IMR-90 (cell line): ENCODE measurements around the gene TSBP1. TPM values are rescaled to one million over a fixed set of nuclear protein-coding genes. Genes with fewer than 3 reads are reported as not detected.

Experiments used
- ATAC-seq: fragments of 200-7000 bp; cut with Tn5 transposase; 2 replicates; pipeline ENCODE4 v1.9.1; 2020; ENCODE audit warnings: low read depth, mild to moderate bottlenecking, moderate library complexity
- BruUV-seq: library from RNA; stranded (reverse); fragments of 400-500 nt; replicated peaks from 2 replicates; lab custom pipeline; 2021; lab: Mats Ljungman, UMichigan
- CTCF ChIA-PET: fragments of 300-600 bp; formaldehyde crosslinking; extraction: SDS; loops from one replicate; lab custom pipeline; 2021; ENCODE audit warnings: antibody characterized with exemption; lab: Yijun Ruan, JAX
- POLR2A ChIA-PET: fragments of 300-600 bp; sonication (Branson Sonifier 250); formaldehyde crosslinking; loops from one replicate; lab custom pipeline; 2022; ENCODE audit warnings: antibody characterized with exemption; ENCODE audit not compliant: unreplicated experiment; lab: Charles Lee
- DNase-seq: peaks from one replicate; pipeline ENCODE4 v3.0.0; 2013
- H2AFZ ChIP-seq: replicated peaks from 2 replicates; pipeline ENCODE3; 2013; ENCODE audit warnings: low read length, mild to moderate bottlenecking; ENCODE audit not compliant: poor library complexity
- H2AK5ac ChIP-seq: 2 replicates; pipeline ENCODE4 v1.6.1; 2013; ENCODE audit warnings: low read depth, low read length, inconsistent platforms
- H2AK9ac ChIP-seq: replicated peaks from 2 replicates; pipeline ENCODE3; 2013; ENCODE audit warnings: mild to moderate bottlenecking, low read depth, low read length, moderate library complexity; ENCODE audit not compliant: poor library complexity
- H2BK120ac ChIP-seq: 2 replicates; pipeline ENCODE4 v1.6.1; 2013; ENCODE audit warnings: low read depth, low read length, inconsistent platforms
- H2BK15ac ChIP-seq: 3 replicates; pipeline ENCODE4 v1.6.1; 2013; ENCODE audit warnings: low read depth, low read length, inconsistent platforms
- H2BK20ac ChIP-seq: 2 replicates; pipeline ENCODE4 v1.6.1; 2013; ENCODE audit warnings: low read depth, mild to moderate bottlenecking, inconsistent platforms, low read length, moderate library complexity
- H2BK5ac ChIP-seq: 2 replicates; pipeline ENCODE4 v1.6.1; 2013; ENCODE audit warnings: mild to moderate bottlenecking, low read depth, low read length, inconsistent platforms; ENCODE audit not compliant: poor library complexity, severe bottlenecking
- H3K14ac ChIP-seq: replicated peaks from 2 replicates; pipeline ENCODE4 v1.6.1; 2013; ENCODE audit warnings: low read depth, low read length, inconsistent platforms
- H3K18ac ChIP-seq: 2 replicates; pipeline ENCODE4 v1.6.1; 2013; ENCODE audit warnings: low read depth, low read length, control low read depth
- H3K23ac ChIP-seq: 2 replicates; pipeline ENCODE4 v1.6.1; 2013; ENCODE audit warnings: low read depth, low read length, inconsistent platforms
- H3K27ac ChIP-seq: 2 replicates; pipeline ENCODE4 v1.5.1; 2013; ENCODE audit warnings: mild to moderate bottlenecking, control low read depth, low read length; ENCODE audit not compliant: insufficient read depth
- H3K27me3 ChIP-seq: 2 replicates; pipeline ENCODE4 v1.6.1; 2013; ENCODE audit warnings: low read length; ENCODE audit not compliant: control insufficient read depth, insufficient read depth
- H3K36me3 ChIP-seq: 2 replicates; pipeline ENCODE4 v1.6.1; 2013; ENCODE audit warnings: low read length, mixed read lengths; ENCODE audit not compliant: control insufficient read depth, insufficient read depth
- H3K4ac ChIP-seq: 2 replicates; pipeline ENCODE4 v1.6.1; 2013; ENCODE audit warnings: low read depth, low read length, inconsistent platforms
- H3K4me1 ChIP-seq: 2 replicates; pipeline ENCODE4 v1.6.1; 2013; ENCODE audit warnings: low read length, mixed read lengths; ENCODE audit not compliant: control insufficient read depth, insufficient read depth
- H3K4me2 ChIP-seq: 2 replicates; pipeline ENCODE4 v1.6.1; 2013; ENCODE audit warnings: low read depth, mild to moderate bottlenecking, control low read depth, low read length, moderate library complexity
- H3K4me3 ChIP-seq: 2 replicates; pipeline ENCODE4 v1.5.1; 2013; ENCODE audit warnings: low read depth, mild to moderate bottlenecking, control low read depth, low read length, moderate library complexity; ENCODE audit not compliant: insufficient read depth
- H3K56ac ChIP-seq: 2 replicates; pipeline ENCODE4 v1.6.1; 2013; ENCODE audit warnings: low read length, inconsistent platforms; ENCODE audit not compliant: insufficient read depth; ENCODE audit errors: extremely low read depth
- H3K79me1 ChIP-seq, 2 experiments: 2 replicates each; pipeline ENCODE4 v1.6.1; 2013; ENCODE audit warnings: low read length in 2 of 2, inconsistent platforms in 1 of 2, low read depth in 1 of 2
- H3K9ac ChIP-seq: 2 replicates; pipeline ENCODE4 v1.6.1; 2013; ENCODE audit warnings: low read depth, low read length, control low read depth
- H3K9me1 ChIP-seq: 2 replicates; pipeline ENCODE4 v1.6.1; 2013; ENCODE audit warnings: low read length, inconsistent platforms; ENCODE audit not compliant: insufficient read depth
- H3K9me3 ChIP-seq: 2 replicates; pipeline ENCODE4 v1.6.1; 2013; ENCODE audit warnings: low read length; ENCODE audit not compliant: control insufficient read depth, insufficient read depth
- H4K20me1 ChIP-seq: 2 replicates; pipeline ENCODE4 v1.6.1; 2013; ENCODE audit warnings: low read length, inconsistent platforms; ENCODE audit not compliant: insufficient read depth
- H4K5ac ChIP-seq: 2 replicates; pipeline ENCODE4 v1.6.1; 2013; ENCODE audit warnings: mild to moderate bottlenecking, low read depth, low read length, control low read depth
- H4K8ac ChIP-seq, 2 experiments: 2 replicates each; pipeline ENCODE4 v1.6.1; 2013; ENCODE audit warnings: low read depth in 2 of 2, low read length in 2 of 2, control low read depth in 1 of 2, inconsistent platforms in 1 of 2
- H4K91ac ChIP-seq: 2 replicates; pipeline ENCODE4 v1.6.1; 2013; ENCODE audit warnings: low read depth, low read length, inconsistent platforms; ENCODE audit not compliant: insufficient read depth
- BHLHE40 ChIP-seq: fragments of 150-350 bp; IDR thresholded peaks from 2 replicates; pipeline ENCODE4 v1.6.1; 2016; ENCODE audit warnings: mild to moderate bottlenecking, low read depth, low read length
- CEBPB ChIP-seq: IDR thresholded peaks from 2 replicates; pipeline ENCODE4 v1.6.1; 2012; ENCODE audit warnings: low read depth, low read length, improper control_type of control experiment
- CHD1 ChIP-seq: IDR thresholded peaks from 2 replicates; pipeline ENCODE4 v1.6.1; 2012; ENCODE audit warnings: low read depth, low read length, improper control_type of control experiment
- CTCF ChIP-seq: conservative IDR thresholded peaks from 2 replicates; pipeline ENCODE4 v1.5.1; 2012; ENCODE audit warnings: mild to moderate bottlenecking, low read depth, low read length, improper control_type of control experiment
- ELK1 ChIP-seq: fragments of 150-350 bp; IDR thresholded peaks from 2 replicates; pipeline ENCODE4 v1.6.1; 2016; ENCODE audit warnings: low read depth, mild to moderate bottlenecking, low read length, moderate library complexity, borderline replicate concordance
- FOS ChIP-seq: fragments of 150-350 bp; IDR thresholded peaks from 2 replicates; pipeline ENCODE4 v1.6.1; 2016; ENCODE audit warnings: low read depth, low read length
- MAFK ChIP-seq: IDR thresholded peaks from 2 replicates; pipeline ENCODE4 v1.6.1; 2012; ENCODE audit warnings: low read depth, low read length, improper control_type of control experiment
- MAZ ChIP-seq: IDR thresholded peaks from 2 replicates; pipeline ENCODE4 v1.6.1; 2012; ENCODE audit warnings: low read depth, mild to moderate bottlenecking, low read length, improper control_type of control experiment, moderate library complexity, borderline replicate concordance
- NFE2L2 ChIP-seq: fragments of 150-350 bp; IDR thresholded peaks from 2 replicates; pipeline ENCODE4 v1.6.1; 2016; ENCODE audit warnings: low read depth, mild to moderate bottlenecking, low read length
- RAD21 ChIP-seq: IDR thresholded peaks from 2 replicates; pipeline ENCODE4 v1.6.1; 2012; ENCODE audit warnings: low read length, improper control_type of control experiment
- RCOR1 ChIP-seq: IDR thresholded peaks from 2 replicates; pipeline ENCODE4 v1.6.1; 2012; ENCODE audit warnings: mild to moderate bottlenecking, low read length, improper control_type of control experiment; ENCODE audit not compliant: insufficient replicate concordance
- RFX5 ChIP-seq: IDR thresholded peaks from 2 replicates; pipeline ENCODE4 v1.8.0; 2012; ENCODE audit warnings: low read depth, mild to moderate bottlenecking, low read length, moderate library complexity
- SMC3 ChIP-seq: fragments of 150-350 bp; IDR thresholded peaks from 2 replicates; pipeline ENCODE4 v1.6.1; 2016; ENCODE audit warnings: low read depth, mild to moderate bottlenecking, antibody characterized with exemption, low read length, moderate library complexity
- USF2 ChIP-seq: fragments of 150-350 bp; IDR thresholded peaks from 2 replicates; pipeline ENCODE4 v1.6.1; 2017; ENCODE audit warnings: mild to moderate bottlenecking, antibody characterized with exemption, low read length, low read depth
- WGBS, 2 experiments: methylation state at CpG; one replicate each; pipeline versions ENCODE4 v1.1.5 to v1.1.7; 2013; ENCODE audit warnings: missing lambda C conversion rate in 2 of 2; ENCODE audit not compliant: insufficient read length in 1 of 2; ENCODE audit errors: extremely low coverage in 2 of 2; 5-methylcytosine and 5-hydroxymethylcytosine counted together
- dilution Hi-C: fragments of 300-500 bp; cut with HindIII; formaldehyde crosslinking; loops from one replicate; pipeline ENCODE4 v1.14.3; 2018; ENCODE audit warnings: low sequenced_read_pairs; ENCODE audit not compliant: unreplicated experiment
- in situ Hi-C: fragments of 300-500 bp; cut with MboI; formaldehyde crosslinking; loops from 3 replicates; pipeline ENCODE4 v1.14.3; 2019; ENCODE audit warnings: low sequenced_read_pairs, inconsistent platforms, mixed read lengths
- intact Hi-C: fragments of 100-400 bp; cut with micrococcal nuclease; formaldehyde crosslinking; loops from 2 replicates; pipeline ENCODE4 v1.10.0; 2022
- polyA plus RNA-seq, 3 experiments: library from polyadenylated mRNA; depleted of rRNA; stranded (reverse); fragments of >200 nt; gene quantifications; 2 replicates each; pipeline ENCODE4 v1.2.3, GENCODE V29; 2012; ENCODE audit warnings: low replicate concordance in 1 of 3
- total RNA-seq: library from RNA; depleted of rRNA; stranded (reverse); fragments of >200 nt; gene quantifications from 2 replicates; pipeline ENCODE4 v1.2.3, GENCODE V29; 2012

The TSBP1 gene
- total and polyA plus RNA-seq, 2 of the 4 experiments (the other 2 are of a cell fraction): not detected

- H3K9me3 ChIP-seq: no peaks in the 10 kb centered on the region
- H3K9ac ChIP-seq: no peak overlapping the region
- H3K18ac ChIP-seq: no peak overlapping the region
- no CpG with 5 or more reads among the region's 1 CpG for WGBS, 2 experiments
- no peak overlapping the region for H2AK5ac ChIP-seq
- H3K4me2 ChIP-seq: no peak overlapping the region
- no peaks in the 10 kb centered on the region for H4K20me1 ChIP-seq
- intact Hi-C loops: no loop called here
- no peak overlapping the region for H2AK9ac ChIP-seq
- no peak overlapping the region for H3K4ac ChIP-seq
- dilution Hi-C loops: no loop called here
- no peaks in the 10 kb centered on the region for H3K36me3 ChIP-seq
- TF ChIP-seq MAFK (no peak), NFE2L2 (no peak), FOS (no peak), RCOR1 (no peak), USF2 (no peak), CHD1 (no peak), CEBPB (no peak), BHLHE40 (no peak), MAZ (no peak), ELK1 (no peak), RFX5 (no peak), CTCF (no peak), SMC3 (no peak), RAD21 (no peak)
- CTCF ChIA-PET: interaction anchor here (0.6 kb wide), 1 partner anchor 10 kb away, joined by 4 read pairs; no protein-coding TSS in a partner anchor
- no peak for ATAC-seq
- H3K27ac ChIP-seq: no peak overlapping the region
- H3K4me3 ChIP-seq: no peak overlapping the region
- H3K79me1 ChIP-seq: no peaks in the 10 kb centered on the region
- H2BK5ac ChIP-seq: no peak overlapping the region
- H4K5ac ChIP-seq: no peak overlapping the region
- H3K27me3 ChIP-seq: no peaks in the 10 kb centered on the region
- no peak overlapping the region for H2AFZ ChIP-seq
- no peak overlapping the region for H4K91ac ChIP-seq
- H3K56ac ChIP-seq: no peak overlapping the region
- no peaks in the 10 kb centered on the region for H3K4me1 ChIP-seq
- DNase-seq: no peak
- no peak overlapping the region for H4K8ac ChIP-seq
- BruUV-seq: no TSS peak
- no peaks in the 10 kb centered on the region for H3K9me1 ChIP-seq
- H2BK120ac ChIP-seq: no peak overlapping the region
- POLR2A ChIA-PET: no interaction called here
- H3K14ac ChIP-seq: no peak overlapping the region
- no peak overlapping the region for H2BK20ac ChIP-seq
- no peak overlapping the region for H3K23ac ChIP-seq
- no peak overlapping the region for H2BK15ac ChIP-seq
- in situ Hi-C loops: no loop called here
Observed at GRCh38 chr6:32355018-32355417, 16.7 kb downstream of the TSBP1 start.
